HG02623 (cell line): ENCODE results near the gene SPRY4.
"Not testable (repeated sequence)": the region's sequence is repeated elsewhere in the genome, so short reads cannot be mapped to it uniquely, and the experiment has no call there.

Experiments
- ATAC-seq: cut with Tn5 transposase; IDR thresholded peaks from one replicate; pipeline ENCODE4 v1.9.1; 2021; ENCODE audit warnings: moderate library complexity; ENCODE audit not compliant: unreplicated experiment

The SPRY4 gene

GRCh38 chr5:142334538-142334937 is 9.7 kb upstream of the SPRY4 start:
- no peak for ATAC-seq

- not testable (repeated sequence) for ATAC-seq
Measured at GRCh38 chr5:142333749-142334148, 8.9 kb upstream of the SPRY4 start.

GRCh38 chr5:142330444-142330843 is 5.6 kb upstream of the SPRY4 start:
- no peak for ATAC-seq

GRCh38 chr5:142330026-142330425 is 5.2 kb upstream of the SPRY4 start:
- no peak for ATAC-seq

GRCh38 chr5:142327111-142327842 is 2.5 kb upstream of the SPRY4 start:
- no peak for ATAC-seq

- ATAC-seq = no peak
Measured at GRCh38 chr5:142326480-142326938, 1.7 kb upstream of the SPRY4 start.

- ATAC-seq = no peak
Measured at GRCh38 chr5:142325725-142326479, 1.1 kb upstream of the SPRY4 start.

- ATAC-seq = peak; percentile 39
Measured at GRCh38 chr5:142324136-142324870, 518 bp downstream of the SPRY4 start.

- no peak for ATAC-seq
Measured at GRCh38 chr5:142323480-142324135, 1.2 kb downstream of the SPRY4 start.

GRCh38 chr5:142322747-142323479 is 1.9 kb downstream of the SPRY4 start:
- ATAC-seq = no peak

- ATAC-seq = no peak
Measured at GRCh38 chr5:142322403-142322746, 2.4 kb downstream of the SPRY4 start.

GRCh38 chr5:142320851-142321560 is 3.8 kb downstream of the SPRY4 start:
- no peak for ATAC-seq

GRCh38 chr5:142320430-142320738 is 4.4 kb downstream of the SPRY4 start:
- ATAC-seq = no peak

- no peak for ATAC-seq
Measured at GRCh38 chr5:142319560-142320429, 5.0 kb downstream of the SPRY4 start.

GRCh38 chr5:142319105-142319504 is 5.7 kb downstream of the SPRY4 start:
- no peak for ATAC-seq

GRCh38 chr5:142317753-142318152 is 7.1 kb downstream of the SPRY4 start:
- ATAC-seq = no peak

GRCh38 chr5:142317173-142317572 is 7.6 kb downstream of the SPRY4 start:
- no peak for ATAC-seq

GRCh38 chr5:142316681-142317080 is 8.1 kb downstream of the SPRY4 start:
- no peak for ATAC-seq

GRCh38 chr5:142316051-142316450 is 8.8 kb downstream of the SPRY4 start:
- ATAC-seq = no peak
